Subcutaneous adipose tissue (tissue), 4 donors: ENCODE data around the gene SORBS2. TPM values are rescaled to one million over a fixed set of nuclear protein-coding genes. Genes with fewer than 3 reads are reported as not detected.

Experiments
- CTCF ChIP-seq: fragments of 450-650 bp; IDR thresholded peaks from one replicate; pipeline ENCODE4 v1.5.1; 2016; ENCODE audit warnings: low read depth, mild to moderate bottlenecking, control low read depth, antibody characterized with exemption, moderate library complexity
- total RNA-seq, 4 donors: library from RNA; depleted of rRNA; stranded (reverse); fragments of >200 nt; gene quantifications; one replicate each; pipeline ENCODE4 v1.1.0, GENCODE V29; 2016

SORBS2 gene
- total RNA-seq, 4 donors from 2014 or later: 6.8 to 59.0 (median 32.0) TPM

GRCh38 chr4:185657183-185657582 lies 154.8 kb downstream of the SORBS2 start:
- TF ChIP-seq CTCF: no peak

- no peak for TF ChIP-seq CTCF
Measured at GRCh38 chr4:185656467-185656931, 155.5 kb downstream of the SORBS2 start.

- no peak for TF ChIP-seq CTCF
Measured at GRCh38 chr4:185654965-185655554, 156.9 kb downstream of the SORBS2 start.

- TF ChIP-seq CTCF: no peak
Measured at GRCh38 chr4:185654311-185654710, 157.7 kb downstream of the SORBS2 start.

GRCh38 chr4:185651851-185652250 lies 160.1 kb downstream of the SORBS2 start:
- TF ChIP-seq CTCF: no peak

- TF ChIP-seq CTCF: no peak
Measured at GRCh38 chr4:185651137-185651677, 160.8 kb downstream of the SORBS2 start.

GRCh38 chr4:185648631-185649030 lies 163.4 kb downstream of the SORBS2 start:
- TF ChIP-seq CTCF: no peak
